IPS DF 6.9 (cell line): ENCODE results near the gene LGALS14.
"Not testable (repeated sequence)": the region's sequence is repeated elsewhere in the genome, so short reads cannot be mapped to it uniquely, and the experiment has no call there.

ENCODE experiments used
- DNase-seq: peaks from one replicate; pipeline ENCODE4 v3.0.0-alpha.2; 2013; ENCODE audit warnings: low read depth, low spot score
- H3K27ac ChIP-seq: one replicate; pipeline ENCODE4 v1.5.1; 2013; ENCODE audit warnings: low read length, control low read depth
- H3K27me3 ChIP-seq: 2 replicates; pipeline ENCODE4 v1.6.1; 2013; ENCODE audit warnings: mild to moderate bottlenecking, low read length; ENCODE audit not compliant: control insufficient read depth, insufficient read depth
- H3K36me3 ChIP-seq: 2 replicates; pipeline ENCODE4 v1.6.1; 2013; ENCODE audit warnings: low read length; ENCODE audit not compliant: control insufficient read depth, insufficient read depth
- H3K4me1 ChIP-seq: 2 replicates; pipeline ENCODE4 v1.6.1; 2013; ENCODE audit warnings: low read length; ENCODE audit not compliant: control insufficient read depth, insufficient read depth
- H3K4me3 ChIP-seq: 2 replicates; pipeline ENCODE4 v1.5.1; 2013; ENCODE audit warnings: mild to moderate bottlenecking, low read length
- H3K9me3 ChIP-seq: 2 replicates; pipeline ENCODE4 v1.6.1; 2013; ENCODE audit warnings: low read length, inconsistent platforms; ENCODE audit not compliant: control insufficient read depth, insufficient read depth
- WGBS: extraction: QIAGEN DNeasy Blood & Tissue Kit; methylation state at CpG from one replicate; pipeline ENCODE4 v1.1.7; 2013; ENCODE audit warnings: mixed read lengths, missing lambda C conversion rate; ENCODE audit not compliant: insufficient read length, insufficient coverage; 5-methylcytosine and 5-hydroxymethylcytosine counted together

The LGALS14 gene

GRCh38 chr19:39692822-39693221, 11.5 kb upstream of the LGALS14 start:
- H3K27me3 ChIP-seq: no peaks in the 10 kb centered on the region
- H3K4me1 ChIP-seq: peaks cover 2% of the 10 kb centered on the region; the same call in 1 of the 2 replicates
- no peak overlapping the region for H3K4me3 ChIP-seq
- DNase-seq: no peak
- H3K36me3 ChIP-seq: no peaks in the 10 kb centered on the region
- no CpG with 5 or more reads among the region's 1 CpG for WGBS
- H3K9me3 ChIP-seq: no peaks in the 10 kb centered on the region
- H3K27ac ChIP-seq: no peak overlapping the region

DNA sequence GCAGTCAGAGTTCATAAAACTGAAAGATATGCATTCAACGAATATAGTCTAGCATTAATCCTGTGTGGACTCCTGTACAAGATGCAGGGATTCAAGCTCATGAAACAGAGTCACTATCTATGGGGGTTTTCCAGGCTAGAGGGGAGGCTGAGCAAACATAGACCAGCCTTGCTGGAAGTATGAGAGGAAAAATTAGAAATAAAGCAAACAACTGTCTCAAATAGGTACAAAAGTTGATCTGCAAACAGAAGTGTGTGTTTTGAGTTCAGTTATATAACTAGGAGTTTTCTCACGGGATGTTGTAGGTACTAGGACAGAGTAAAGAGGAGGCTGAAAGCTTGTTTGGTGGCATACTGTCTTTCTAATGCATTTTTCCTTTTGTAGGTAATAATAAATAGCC, 8.5 kb upstream of the LGALS14 start:
- H3K27me3 ChIP-seq: no peaks in the 10 kb centered on the region
- no peaks in the 10 kb centered on the region for H3K36me3 ChIP-seq
- H3K27ac ChIP-seq: no peak overlapping the region
- WGBS: no CpG with 5 or more reads among the region's 2 CpGs
- no peak overlapping the region for H3K4me3 ChIP-seq
- DNase-seq: no peak
- H3K9me3 ChIP-seq: no peaks in the 10 kb centered on the region
- H3K4me1 ChIP-seq: peaks cover 2% of the 10 kb centered on the region; the same call in 1 of the 2 replicates

DNA sequence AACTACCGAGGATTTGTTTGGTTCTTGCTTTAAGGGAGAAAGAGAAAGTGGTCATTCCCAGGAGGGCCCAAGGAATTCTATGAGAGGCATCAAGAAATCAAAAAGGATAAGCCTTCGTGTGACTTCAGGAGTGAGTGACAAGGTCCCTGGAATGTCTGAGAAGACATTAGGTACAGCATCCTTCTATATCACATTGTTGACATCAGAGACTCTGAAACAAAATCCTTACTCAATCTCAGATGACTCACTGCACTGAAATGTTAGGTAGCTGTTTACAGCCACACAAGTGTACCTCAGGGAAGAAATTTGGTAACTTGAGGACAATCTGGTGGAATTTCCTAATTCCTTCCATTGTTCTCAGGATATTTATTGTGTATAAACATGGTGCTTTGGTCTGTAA, 7.9 kb upstream of the LGALS14 start:
- no peak for DNase-seq
- H3K4me1 ChIP-seq: peaks cover 2% of the 10 kb centered on the region; the same call in 1 of the 2 replicates
- no peak overlapping the region for H3K27ac ChIP-seq

GRCh38 chr19:39698535-39698934, 5.7 kb upstream of the LGALS14 start:
- Histone ChIP-seq H3K4me1 (peaks cover 2% of the 10 kb centered on the region; the same call in 1 of the 2 replicates), H3K9me3 (no peaks in the 10 kb centered on the region)

More for the DNA sequence above, 7.9 kb upstream of the LGALS14 start:
- no peaks in the 10 kb centered on the region for H3K27me3 ChIP-seq
- H3K9me3 ChIP-seq: no peaks in the 10 kb centered on the region
- no peak overlapping the region for H3K4me3 ChIP-seq
- no peaks in the 10 kb centered on the region for H3K36me3 ChIP-seq
- no CpG with 5 or more reads among the region's 2 CpGs for WGBS

DNA sequence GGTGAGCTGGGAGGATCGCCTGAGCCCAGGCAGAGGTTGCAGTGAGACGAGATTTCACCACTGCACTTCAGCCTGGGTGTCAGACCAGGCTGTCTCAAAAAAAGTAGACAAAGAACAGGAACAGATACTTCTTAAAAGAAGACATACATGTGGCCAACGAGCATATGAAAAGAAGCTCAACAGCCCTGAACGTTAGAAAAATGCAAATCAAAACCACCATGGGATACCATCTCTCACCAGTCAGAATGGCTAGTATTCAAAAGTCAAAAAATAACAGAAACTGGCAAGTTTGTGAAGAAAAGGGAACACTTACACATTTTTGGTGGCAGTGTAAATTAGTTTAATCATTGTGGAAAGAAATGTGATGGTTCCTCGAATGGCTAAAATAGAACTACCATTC, 3.0 kb upstream of the LGALS14 start:
- Histone ChIP-seq H3K4me3 (no peak overlapping the region), H3K27ac (no peak overlapping the region)
- no CpG with 5 or more reads among the region's 5 CpGs for WGBS

More at GRCh38 chr19:39698535-39698934, 5.7 kb upstream of the LGALS14 start:
- no peaks in the 10 kb centered on the region for H3K27me3 ChIP-seq
- H3K4me3 ChIP-seq: no peak overlapping the region
- H3K36me3 ChIP-seq: no peaks in the 10 kb centered on the region
- no peak overlapping the region for H3K27ac ChIP-seq
- no peak for DNase-seq

GRCh38 chr19:39705578-39706188, 1.4 kb downstream of the LGALS14 start:
- Histone ChIP-seq H3K9me3 (no peaks in the 10 kb centered on the region), H3K36me3 (no peaks in the 10 kb centered on the region), H3K4me3 (no peak overlapping the region), H3K27ac (no peak overlapping the region), H3K27me3 (no peaks in the 10 kb centered on the region), H3K4me1 (no peaks in the 10 kb centered on the region)
- no CpG with 5 or more reads among the region's 8 CpGs for WGBS
- no peak for DNase-seq

More for the DNA sequence above, 3.0 kb upstream of the LGALS14 start:
- Histone ChIP-seq H3K4me1 (no peaks in the 10 kb centered on the region), H3K9me3 (no peaks in the 10 kb centered on the region), H3K36me3 (no peaks in the 10 kb centered on the region), H3K27me3 (no peaks in the 10 kb centered on the region)
- no peak for DNase-seq

GRCh38 chr19:39708594-39708993, 4.3 kb downstream of the LGALS14 start:
- no peaks in the 10 kb centered on the region for H3K27me3 ChIP-seq
- no peak for DNase-seq
- H3K27ac ChIP-seq: no peak overlapping the region
- H3K9me3 ChIP-seq: no peaks in the 10 kb centered on the region
- no CpG with 5 or more reads among the region's 6 CpGs for WGBS
- no peaks in the 10 kb centered on the region for H3K4me1 ChIP-seq
- no peak overlapping the region for H3K4me3 ChIP-seq
- H3K36me3 ChIP-seq: no peaks in the 10 kb centered on the region

GRCh38 chr19:39709026-39709872, 5.0 kb downstream of the LGALS14 start:
- no peak for DNase-seq
- WGBS: no CpG with 5 or more reads among the region's 5 CpGs

GRCh38 chr19:39710333-39710890, 6.1 kb downstream of the LGALS14 start:
- H3K9me3 ChIP-seq: no peaks in the 10 kb centered on the region
- no peak overlapping the region for H3K4me3 ChIP-seq
- no CpG with 5 or more reads among the region's 4 CpGs for WGBS
- H3K27ac ChIP-seq: no peak overlapping the region
- H3K27me3 ChIP-seq: no peaks in the 10 kb centered on the region
- DNase-seq: no peak
- no peaks in the 10 kb centered on the region for H3K36me3 ChIP-seq
- H3K4me1 ChIP-seq: no peaks in the 10 kb centered on the region

More at GRCh38 chr19:39709026-39709872, 5.0 kb downstream of the LGALS14 start:
- Histone ChIP-seq H3K4me1 (no peaks in the 10 kb centered on the region), H3K27me3 (no peaks in the 10 kb centered on the region), H3K9me3 (no peaks in the 10 kb centered on the region), H3K4me3 (no peak overlapping the region), H3K27ac (no peak overlapping the region), H3K36me3 (no peaks in the 10 kb centered on the region)

DNA sequence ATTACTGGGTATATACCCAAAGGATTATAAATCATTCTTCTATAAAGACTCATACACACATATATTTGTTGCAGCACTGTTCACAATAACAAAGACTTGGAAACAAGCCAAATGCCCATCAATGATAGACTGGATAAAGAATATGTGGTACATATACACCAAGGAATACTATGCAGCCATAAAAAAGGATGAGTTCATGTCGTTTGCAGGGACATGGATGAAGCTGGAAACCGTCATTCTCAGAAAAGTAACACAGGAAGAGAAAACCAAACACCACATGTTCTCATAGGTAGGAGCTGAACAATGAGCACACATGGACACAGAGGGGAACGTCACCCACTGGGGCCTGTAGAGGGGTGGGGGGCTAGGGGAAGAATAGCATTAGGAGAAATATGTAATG, 15.9 kb downstream of the LGALS14 start:
- WGBS: no CpG with 5 or more reads among the region's 3 CpGs
- H3K27ac ChIP-seq, H3K36me3 ChIP-seq, DNase-seq, H3K9me3 ChIP-seq, H3K27me3 ChIP-seq, H3K4me3 ChIP-seq, H3K4me1 ChIP-seq: not testable (repeated sequence)
